Esophagus squamous epithelium (tissue), 4 donors: Measurements from ENCODE around the gene FADS3.

Experiments
- CTCF ChIP-seq, 6 experiments: fragments of 450-650 bp in 4 of 6; fragments of 200-600 bp in 2 of 6; sonication (generic) in 2 of 6; IDR thresholded peaks; one replicate each; pipeline ENCODE4 v1.5.1; 2016 to 2019; ENCODE audit warnings: antibody characterized with exemption in 6 of 6, mild to moderate bottlenecking in 4 of 6, moderate library complexity in 4 of 6
- POLR2A ChIP-seq, 4 donors: fragments of 450-650 bp; IDR thresholded peaks; one replicate each; pipeline ENCODE4 v1.6.1; 2017; ENCODE audit warnings: antibody characterized with exemption in 4 of 4, mild to moderate bottlenecking in 4 of 4, moderate library complexity in 3 of 4

GRCh38 chr11:61853698-61854169 lies 37.6 kb downstream of the FADS3 start:
- TF ChIP-seq CTCF (IDR thresholded peaks at IDR 0.05): no peak
- no peak for TF ChIP-seq POLR2A (IDR thresholded peaks at IDR 0.05)
